ENCODE results near the gene ACOXL.
"Not testable (repeated sequence)": the region's sequence is repeated elsewhere in the genome, so short reads cannot be mapped to it uniquely, and the experiment has no call there.

The ACOXL gene

GRCh38 chr2:110732422-110733413 is at the start of gene ACOXL:
ACOXL (plus strand) TSS chr2:110732573; CDS start chr2:110768390, 35,817 bp downstream.
- no peak for DNase-seq

- DNase-seq: no peak
Observed at GRCh38 chr2:110682872-110683271, 49.5 kb upstream of the ACOXL start.

- DNase-seq: not testable (repeated sequence)
Observed at GRCh38 chr2:110687775-110688484, 44.4 kb upstream of the ACOXL start.

GRCh38 chr2:110688594-110689091 is 43.7 kb upstream of the ACOXL start:
- DNase-seq: no peak

GRCh38 chr2:110690083-110690965 is 42.0 kb upstream of the ACOXL start:
- no peak for DNase-seq

- DNase-seq: no peak
Observed at GRCh38 chr2:110691612-110692258, 40.6 kb upstream of the ACOXL start.

GRCh38 chr2:110695146-110695898 is 37.1 kb upstream of the ACOXL start:
- not testable (repeated sequence) for DNase-seq

- not testable (repeated sequence) for DNase-seq
Observed at GRCh38 chr2:110698253-110698652, 34.1 kb upstream of the ACOXL start.

GRCh38 chr2:110702514-110703380 is 29.6 kb upstream of the ACOXL start:
- DNase-seq: no peak

GRCh38 chr2:110707386-110707965 is 24.9 kb upstream of the ACOXL start:
- DNase-seq: no peak

GRCh38 chr2:110708455-110708854 is 23.9 kb upstream of the ACOXL start:
- DNase-seq: no peak

- no peak for DNase-seq
Observed at GRCh38 chr2:110712737-110713136, 19.6 kb upstream of the ACOXL start.

GRCh38 chr2:110713513-110714362 is 18.6 kb upstream of the ACOXL start:
- no peak for DNase-seq

GRCh38 chr2:110714452-110715224 is 17.7 kb upstream of the ACOXL start:
- DNase-seq: no peak

- DNase-seq: no peak
Observed at GRCh38 chr2:110716959-110717645, 15.3 kb upstream of the ACOXL start.

GRCh38 chr2:110717734-110718133 is 14.6 kb upstream of the ACOXL start:
- no peak for DNase-seq

GRCh38 chr2:110718382-110718781 is 14.0 kb upstream of the ACOXL start:
- DNase-seq: no peak
